GM12875 (cell line): Measurements from ENCODE around the gene CSNK1A1.

Source experiments
- H3K4me3 ChIP-seq: one replicate; pipeline ENCODE4 v1.5.1; 2011; ENCODE audit warnings: low read depth, low read length, control low read depth
- CTCF ChIP-seq: IDR thresholded peaks from 2 replicates; pipeline ENCODE4 v1.5.1; 2011; ENCODE audit warnings: low read depth, mild to moderate bottlenecking, control low read depth, inconsistent platforms, low read length, moderate library complexity, borderline replicate concordance; ENCODE audit not compliant: insufficient read depth

CSNK1A1 gene

DNA sequence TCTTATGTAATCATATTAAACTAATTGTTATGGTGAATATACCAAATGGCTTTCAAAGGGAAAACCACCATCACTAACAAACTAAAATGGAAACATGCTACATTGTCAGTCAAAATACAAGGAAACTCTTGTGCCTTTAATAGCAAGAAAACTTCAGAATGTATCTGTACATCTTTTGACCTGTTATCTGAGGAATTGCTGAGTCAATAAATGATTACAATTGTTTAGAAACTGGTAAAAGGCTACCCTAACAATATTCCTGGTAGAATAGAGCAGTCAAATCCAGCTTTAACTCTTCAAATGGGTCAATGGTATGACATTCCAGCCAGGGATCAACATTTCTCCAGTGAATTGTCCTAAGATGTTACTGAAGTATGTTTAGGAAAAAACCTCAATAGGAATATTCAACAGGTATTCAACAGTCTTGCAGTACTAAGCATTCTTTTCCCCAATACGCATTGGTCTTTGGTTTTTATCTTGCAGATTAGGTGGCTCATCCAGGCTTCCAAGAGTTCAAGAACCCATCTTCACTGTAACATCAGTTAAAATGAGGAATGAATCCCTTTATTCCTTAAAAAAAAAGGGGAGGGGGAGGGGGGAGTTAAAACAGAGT lies 52.4 kb downstream of the CSNK1A1 start:
- H3K4me3 ChIP-seq, result no peak overlapping the region
- TF ChIP-seq CTCF, result no peak

GRCh38 chr5:149497357-149497756 lies 53.9 kb downstream of the CSNK1A1 start:
- no peak overlapping the region for H3K4me3 ChIP-seq
- no peak for TF ChIP-seq CTCF

DNA sequence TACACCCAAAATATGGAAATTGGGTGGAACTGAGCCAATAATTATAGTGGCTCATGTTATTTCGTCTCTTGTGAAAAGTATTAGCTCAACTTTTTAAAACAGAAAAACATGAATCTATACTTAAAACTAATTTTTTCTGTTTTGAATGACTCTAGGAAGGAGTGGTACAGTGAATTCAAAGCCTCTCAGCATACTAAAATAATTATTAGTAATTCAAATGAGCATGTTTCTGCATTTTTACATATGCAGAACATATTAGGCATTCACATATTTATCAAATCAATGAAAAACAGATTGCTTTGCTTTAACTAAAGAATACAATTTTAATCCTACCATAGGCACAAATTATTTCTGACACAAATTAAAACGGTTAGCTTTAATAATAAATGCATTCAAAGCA lies 54.3 kb downstream of the CSNK1A1 start:
- TF ChIP-seq CTCF, result no peak
- H3K4me3 ChIP-seq, result no peak overlapping the region

- TF ChIP-seq CTCF, result no peak
- H3K4me3 ChIP-seq, result no peak overlapping the region
Observed at GRCh38 chr5:149496166-149496565, 55.1 kb downstream of the CSNK1A1 start.

- TF ChIP-seq CTCF, result no peak
- H3K4me3 ChIP-seq, result no peak overlapping the region
Observed at GRCh38 chr5:149495673-149496072, 55.6 kb downstream of the CSNK1A1 start.

- no peak overlapping the region for H3K4me3 ChIP-seq
- TF ChIP-seq CTCF, result no peak
Observed at GRCh38 chr5:149493316-149493715, 57.9 kb downstream of the CSNK1A1 start.

DNA sequence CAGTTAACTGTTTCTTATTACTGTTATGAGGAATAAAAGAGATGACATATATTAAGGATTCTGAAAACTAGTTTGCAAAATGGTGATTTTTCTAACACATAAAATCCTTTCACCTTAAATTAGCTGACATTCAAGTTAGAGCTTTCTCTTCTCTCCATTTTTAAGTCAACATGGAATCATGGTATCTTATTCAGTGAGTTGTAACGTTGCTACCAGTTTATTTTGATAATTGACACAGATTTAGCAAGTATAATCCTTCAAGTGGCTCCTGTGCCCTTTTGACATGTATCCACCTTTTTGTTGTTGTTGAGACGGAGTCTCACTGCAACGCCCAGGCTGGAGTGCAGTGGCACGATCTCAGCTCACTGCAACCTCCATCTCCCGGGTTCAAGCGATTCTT lies 58.5 kb downstream of the CSNK1A1 start:
- TF ChIP-seq CTCF, result no peak
- H3K4me3 ChIP-seq, result no peak overlapping the region
